HFF-Myc (cell line): ENCODE results near the gene HEPHL1.
A peak's percentile ranks its signal among the peaks of the same experiment; 100 is the strongest.

Source experiments
- DNase-seq: peaks from one replicate; pipeline ENCODE4 v3.0.0-alpha.2; 2011; ENCODE audit warnings: low read depth; ENCODE audit errors: extremely low read depth
- H3K4me3 ChIP-seq: replicated peaks from 2 replicates; pipeline ENCODE4 v1.5.1; 2011; ENCODE audit warnings: low read depth, mild to moderate bottlenecking, control low read depth, low read length
- CTCF ChIP-seq: IDR thresholded peaks from 2 replicates; pipeline ENCODE4 v1.5.1; 2012; ENCODE audit warnings: mild to moderate bottlenecking, low read depth, low read length, control low read depth; ENCODE audit errors: missing control alignments

The HEPHL1 gene

DNA sequence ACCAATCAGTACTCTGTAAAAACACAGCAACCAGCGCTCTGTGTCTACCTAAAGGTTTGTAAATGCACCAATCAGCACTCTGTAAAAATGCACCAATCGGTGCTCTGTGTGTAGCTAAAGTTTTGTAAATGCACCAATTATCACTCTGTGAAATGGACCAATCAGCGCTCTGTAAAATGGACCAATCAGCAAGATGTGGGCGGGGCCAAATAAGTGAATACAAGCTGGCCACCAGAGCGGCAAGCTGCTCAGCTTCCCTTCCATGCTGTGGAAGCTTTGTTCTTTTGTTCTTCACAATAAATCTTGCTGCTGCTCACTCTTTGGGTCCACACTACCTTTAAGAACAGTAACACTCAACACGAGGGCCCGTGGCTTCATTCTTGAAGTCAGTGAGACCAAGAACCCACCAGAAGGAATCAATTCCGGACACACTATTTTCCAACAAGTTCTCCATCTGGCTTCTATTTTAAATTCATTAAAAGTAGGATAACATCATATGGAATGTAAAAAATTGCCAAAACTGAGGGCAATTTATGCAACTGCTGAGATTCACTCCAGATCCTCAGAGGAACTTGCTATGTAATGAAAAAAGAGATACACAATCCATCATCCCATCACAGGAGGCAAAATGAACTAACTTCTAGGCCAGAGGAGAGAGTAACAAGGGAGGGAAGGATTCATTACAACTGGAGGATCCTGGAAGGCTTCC lies 104.4 kb downstream of the HEPHL1 start:
- no peak overlapping the region for H3K4me3 ChIP-seq
- no peak for TF ChIP-seq CTCF
- no peak for DNase-seq

- peak overlapping the region; percentile 85 for H3K4me3 ChIP-seq
- TF ChIP-seq CTCF, result no peak
- no peak for DNase-seq
Measured at GRCh38 chr11:94127638-94128037, 106.5 kb downstream of the HEPHL1 start.

GRCh38 chr11:94128291-94128745 lies 107.2 kb downstream of the HEPHL1 start:
- no peak for TF ChIP-seq CTCF
- H3K4me3 ChIP-seq, result peak overlapping the region; percentile 85
- DNase-seq, result no peak

GRCh38 chr11:94128746-94129511 lies 107.8 kb downstream of the HEPHL1 start, which contains the start of gene PANX1:
TSS of gene PANX1 (plus strand) at chr11:94128841. CDS start at chr11:94129313, 472 bp downstream.
- TF ChIP-seq CTCF, result no peak
- peak within 1 kb of the TSS; percentile 85 for H3K4me3 ChIP-seq
- peak; percentile 35 for DNase-seq

DNA sequence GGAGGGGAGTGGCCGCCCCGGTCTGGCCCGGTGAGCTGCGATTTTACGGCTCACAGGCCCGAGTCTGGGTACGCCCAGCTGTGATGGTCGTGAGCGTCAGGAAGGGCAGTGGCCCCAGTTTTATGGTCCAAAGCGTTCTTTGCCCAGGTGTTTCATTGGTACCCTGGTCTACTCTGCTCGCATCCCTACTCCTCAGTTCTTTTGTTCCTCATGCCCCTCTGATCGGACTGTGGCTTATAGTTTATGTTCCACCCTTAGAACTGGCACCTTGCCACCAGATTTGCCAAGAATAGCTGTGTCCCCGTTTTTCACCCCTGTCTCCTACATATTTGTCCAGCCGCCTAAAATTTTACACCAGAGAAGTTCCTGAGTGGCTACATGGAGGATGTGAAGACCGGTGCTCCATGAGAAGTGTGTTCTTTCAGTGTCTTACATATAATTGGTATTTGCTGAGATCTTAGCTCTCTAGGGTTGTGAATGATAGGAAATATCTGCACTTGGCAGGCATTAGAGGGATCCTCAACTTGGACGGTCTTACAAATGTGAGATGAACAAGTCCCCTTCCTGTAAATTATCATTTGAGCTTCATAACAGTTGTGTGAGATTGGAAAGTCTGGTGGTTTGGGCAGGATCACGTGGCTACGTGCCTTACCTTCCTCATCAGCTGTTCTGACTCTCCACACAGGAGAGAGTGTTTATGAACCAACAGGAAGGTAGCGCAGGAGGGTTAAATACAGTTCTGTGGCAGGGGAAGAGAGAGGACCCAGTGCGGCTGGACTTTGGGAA lies 108.6 kb downstream of the HEPHL1 start:
- no peak for TF ChIP-seq CTCF
- H3K4me3 ChIP-seq, result peak overlapping the region; percentile 85
- no peak for DNase-seq

DNA sequence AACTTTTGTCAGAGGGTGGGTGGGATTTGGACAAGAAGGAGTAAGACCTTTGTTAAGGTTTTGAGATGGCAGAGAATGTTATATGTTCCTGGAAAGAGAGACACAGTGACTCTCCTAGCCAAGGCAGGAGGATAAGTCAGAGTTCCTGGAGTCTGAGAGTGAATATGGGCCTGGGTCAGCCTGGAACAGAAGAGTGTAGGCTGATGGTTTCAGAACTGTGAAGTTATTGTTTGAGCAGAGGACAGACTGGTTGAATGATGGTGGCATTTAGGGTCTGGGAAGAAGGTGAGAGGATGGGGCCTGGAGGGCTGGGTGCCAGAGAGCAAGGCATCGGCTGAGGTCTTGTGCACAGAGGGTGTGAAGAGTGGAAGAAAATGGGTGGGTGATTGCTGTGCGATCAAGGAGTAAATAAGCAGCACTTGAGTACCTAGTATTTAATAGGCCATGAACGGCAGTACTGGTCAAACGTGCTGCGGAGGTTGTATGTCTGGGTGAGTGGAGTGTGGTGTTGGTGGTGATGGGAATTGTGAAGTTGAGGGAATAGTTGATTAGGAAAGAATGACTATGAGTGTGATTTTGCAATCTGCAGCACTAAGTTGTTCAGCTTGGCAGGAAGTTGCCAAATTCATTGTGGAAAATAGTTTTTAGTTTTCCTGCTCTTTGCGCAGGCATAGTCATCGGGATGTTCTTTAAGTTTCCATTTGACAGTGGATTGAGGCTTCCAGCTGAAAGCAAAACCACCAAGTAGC lies 109.3 kb downstream of the HEPHL1 start:
- no peak for DNase-seq
- TF ChIP-seq CTCF, result no peak
- H3K4me3 ChIP-seq, result peak overlapping the region; percentile 85
